NCI-H226 (cell line): Measurements from ENCODE around the gene CTNND2.
"Not testable (repeated sequence)": the region's sequence is repeated elsewhere in the genome, so short reads cannot be mapped to it uniquely, and the experiment has no call there.

Experiments
- DNase-seq: peaks from one replicate; pipeline ENCODE4 v3.0.0-alpha.2; 2015

The CTNND2 gene

DNA sequence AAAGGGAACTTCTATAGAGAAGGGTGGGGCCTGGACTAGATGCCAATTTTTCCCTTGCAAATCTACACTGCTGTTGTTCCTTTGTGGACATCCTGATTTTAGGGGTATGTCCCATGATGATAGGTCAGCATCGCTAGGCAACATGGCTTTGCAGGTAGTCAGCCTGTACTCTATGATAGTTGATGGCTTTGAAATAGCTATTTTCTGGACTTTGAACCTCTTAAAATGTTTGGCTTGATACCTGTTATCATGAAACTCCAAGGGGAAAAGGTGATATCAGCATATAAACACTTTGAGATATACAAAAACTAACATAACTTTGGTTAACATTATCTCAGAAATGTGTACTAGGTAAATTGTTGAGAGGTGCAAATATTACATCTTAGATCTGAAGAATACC lies 533.2 kb downstream of the CTNND2 start:
- DNase-seq = no peak

DNA sequence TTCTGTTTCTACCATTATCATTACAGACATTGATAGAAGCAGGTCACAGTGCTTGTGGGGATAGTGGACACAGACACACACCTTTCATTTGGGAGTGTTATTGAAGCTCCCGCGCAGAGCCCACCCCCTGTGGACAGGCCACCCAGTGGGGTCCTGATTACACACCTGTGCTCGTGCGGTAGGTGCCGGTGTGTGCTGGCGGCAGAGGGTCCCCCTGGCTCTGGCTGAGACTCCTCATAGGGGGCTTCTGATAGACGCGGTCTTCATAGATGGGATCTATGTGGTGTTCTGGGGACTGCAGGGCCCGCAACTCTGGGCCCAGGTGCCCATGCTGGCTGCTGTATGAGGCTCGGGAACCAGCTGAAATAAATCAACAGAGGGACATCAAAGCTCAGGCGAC lies 539.7 kb downstream of the CTNND2 start:
- no peak for DNase-seq

DNA sequence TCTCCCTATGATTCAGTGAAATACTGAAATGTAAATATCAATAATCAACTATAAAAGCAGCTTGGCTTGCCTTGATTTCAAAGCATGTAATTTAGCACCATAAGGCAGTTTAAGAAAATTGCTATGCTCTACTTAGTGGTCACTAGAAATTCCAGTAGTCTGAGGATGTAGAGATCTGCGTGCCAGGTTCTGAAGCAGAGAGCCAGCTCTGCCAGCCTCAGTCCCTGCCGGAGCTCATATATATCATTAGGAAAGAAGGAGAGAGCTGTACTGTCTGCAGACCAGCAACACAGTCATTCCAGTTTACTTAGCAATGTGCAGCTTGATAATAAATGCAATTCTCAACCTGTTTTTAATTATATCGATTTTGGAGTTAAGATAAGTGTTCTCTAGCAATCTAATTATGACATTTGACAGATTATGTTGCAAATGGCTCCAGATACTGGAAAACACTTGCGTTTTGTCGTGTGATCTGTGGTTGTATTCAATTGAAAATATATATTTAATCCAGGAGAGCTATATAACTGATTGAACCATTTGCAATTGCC lies 540.5 kb downstream of the CTNND2 start:
- DNase-seq = no peak

DNA sequence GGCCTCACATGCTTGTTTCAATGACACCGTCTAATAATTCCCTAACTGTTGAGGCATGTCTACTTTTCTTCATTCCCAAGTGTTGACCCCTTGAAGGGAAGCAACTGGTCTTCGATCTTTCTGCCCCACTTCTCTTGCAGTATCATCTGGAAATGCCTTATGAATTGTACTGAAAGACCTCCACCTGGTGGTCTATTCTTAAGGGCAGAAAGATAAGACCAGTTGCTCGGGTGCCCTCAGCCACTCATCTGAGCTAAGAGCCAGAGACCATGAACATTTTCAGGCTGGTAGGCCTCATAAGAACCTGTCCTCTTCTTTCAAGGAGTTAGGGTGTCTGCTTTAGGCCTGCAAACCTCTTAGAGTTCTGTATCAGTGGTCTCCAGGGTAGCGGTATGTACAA lies 542.5 kb downstream of the CTNND2 start:
- no peak for DNase-seq

DNA sequence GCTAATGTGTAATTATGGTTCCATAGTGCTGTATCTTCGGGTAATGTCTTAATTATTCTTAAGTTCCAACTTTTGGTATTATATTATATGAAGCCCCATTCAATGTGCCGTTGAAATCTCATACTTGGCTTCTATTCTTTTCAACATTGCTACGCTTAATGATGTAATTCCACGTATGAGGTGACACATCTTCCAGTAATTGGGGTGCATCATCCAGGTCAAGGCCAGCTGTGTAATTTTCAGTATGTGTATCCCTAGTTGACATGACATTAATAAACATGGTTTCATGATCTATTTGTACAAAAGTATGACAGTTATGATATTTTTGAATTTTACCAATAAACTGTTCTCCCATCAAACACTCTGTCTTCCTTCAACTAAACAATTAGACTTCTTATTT lies 546.3 kb downstream of the CTNND2 start:
- no peak for DNase-seq

DNA sequence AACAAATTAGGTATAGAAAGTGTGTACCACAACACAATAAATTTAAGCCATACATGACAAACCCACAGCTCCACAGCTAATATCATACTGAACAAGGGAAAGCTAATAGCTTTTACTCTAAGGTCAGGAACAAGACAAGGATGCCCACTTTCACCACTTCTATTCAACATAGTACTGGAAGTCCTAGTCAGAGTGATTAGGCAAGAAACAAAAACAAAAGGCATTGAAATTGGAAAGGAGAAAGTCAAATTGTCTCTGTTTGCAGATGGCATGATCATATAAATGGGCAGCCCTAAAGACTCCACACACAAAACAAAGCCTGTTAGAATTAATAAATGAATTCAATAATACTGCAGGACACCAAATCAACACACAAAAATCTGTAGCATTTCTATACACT lies 548.8 kb downstream of the CTNND2 start:
- DNase-seq = no peak

DNA sequence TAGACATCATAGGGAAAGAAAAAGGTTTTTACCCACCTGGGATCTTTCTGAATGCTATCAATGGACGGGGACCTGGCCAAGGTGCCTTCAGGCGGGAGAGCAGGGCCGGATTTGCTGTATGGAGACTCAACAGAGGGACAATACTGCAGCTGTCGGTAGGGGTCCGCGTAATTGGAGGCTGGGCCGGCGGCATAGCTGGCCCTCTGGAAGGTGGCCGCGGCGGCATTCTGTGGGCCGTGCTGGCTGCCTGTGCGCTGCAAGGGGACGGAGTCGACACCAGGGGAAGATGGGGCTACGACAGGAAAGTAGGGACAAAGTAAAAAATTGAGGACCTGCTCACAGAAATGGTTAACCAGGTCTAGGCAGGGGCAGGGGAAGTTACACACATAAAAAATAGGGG lies 557.9 kb downstream of the CTNND2 start:
- no peak for DNase-seq

DNA sequence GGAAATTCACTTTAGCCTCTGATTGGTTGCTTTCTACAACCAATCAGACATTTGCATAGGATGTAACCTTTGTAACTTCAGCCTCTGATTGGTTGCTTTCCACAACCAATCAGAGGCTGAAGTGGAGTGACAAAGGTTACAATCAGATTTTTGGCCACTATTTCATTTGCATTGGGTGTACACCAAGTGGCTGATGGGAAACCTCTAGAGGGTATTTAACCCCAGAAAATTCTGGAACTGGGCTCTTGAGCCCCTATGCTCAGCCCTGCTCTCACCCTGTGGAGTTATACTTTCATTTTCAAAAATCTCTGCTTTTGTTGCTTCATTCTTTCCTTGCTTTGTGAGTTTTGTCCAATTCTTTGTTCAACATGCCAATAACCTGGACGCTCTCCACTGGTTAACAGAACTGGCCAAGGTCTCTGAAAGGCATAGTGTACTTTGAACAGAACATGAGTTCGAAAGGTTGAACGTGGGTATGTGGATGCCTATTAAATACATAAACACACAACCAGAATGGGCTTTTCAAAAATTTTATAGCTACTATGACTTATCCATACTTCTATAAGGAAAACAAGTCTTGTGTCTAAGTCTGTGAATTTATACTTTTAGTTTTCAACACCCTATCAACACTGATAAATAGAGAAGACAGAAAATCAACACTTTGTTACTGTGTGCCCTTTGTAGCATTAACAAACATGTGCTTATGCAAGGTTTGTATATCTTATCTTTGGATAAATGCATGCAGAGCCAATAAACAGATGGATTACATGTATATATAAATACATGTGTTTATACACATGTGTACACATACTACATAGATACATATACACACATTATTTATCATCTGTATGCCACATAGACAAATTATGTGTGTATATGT lies 568.1 kb downstream of the CTNND2 start:
- no peak for DNase-seq

DNA sequence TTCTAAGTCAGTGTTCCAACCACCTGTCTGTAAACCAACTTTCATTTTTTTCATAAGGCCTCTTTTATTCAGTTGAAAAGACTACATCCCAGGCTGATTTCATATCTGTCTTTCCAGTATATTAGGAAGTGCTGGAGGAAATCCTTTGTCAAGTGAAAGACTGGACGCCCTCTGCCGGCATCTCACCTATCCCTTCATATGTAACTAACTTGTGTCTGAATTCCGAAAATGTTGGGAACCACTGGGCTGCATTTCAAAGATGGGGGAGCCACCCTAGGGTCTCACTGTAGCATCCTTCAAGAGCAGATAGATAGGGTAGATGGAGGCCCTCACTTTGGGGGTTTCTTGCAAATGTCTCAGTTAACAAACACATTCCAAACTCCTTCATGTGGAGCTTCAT lies 569.8 kb downstream of the CTNND2 start:
- no peak for DNase-seq

DNA sequence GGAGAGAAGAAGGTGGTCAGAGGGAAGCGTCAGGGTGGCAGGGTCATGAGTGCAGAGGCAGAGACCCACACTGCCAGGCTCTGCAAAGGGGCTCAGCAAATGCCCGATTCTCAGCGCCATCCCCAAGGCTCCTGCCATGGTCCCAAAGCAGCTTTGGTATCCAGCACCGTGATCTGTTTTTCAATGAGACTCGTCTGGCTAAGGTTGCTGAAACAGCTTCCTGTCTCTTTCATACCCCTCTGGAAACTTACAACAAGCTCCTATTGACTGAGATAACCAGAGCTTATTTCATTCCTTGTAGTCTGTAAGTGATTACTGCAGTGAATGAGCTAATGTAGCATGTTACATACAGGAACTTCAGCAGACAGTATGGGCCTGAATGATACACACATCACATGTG lies 574.6 kb downstream of the CTNND2 start:
- no peak for DNase-seq

DNA sequence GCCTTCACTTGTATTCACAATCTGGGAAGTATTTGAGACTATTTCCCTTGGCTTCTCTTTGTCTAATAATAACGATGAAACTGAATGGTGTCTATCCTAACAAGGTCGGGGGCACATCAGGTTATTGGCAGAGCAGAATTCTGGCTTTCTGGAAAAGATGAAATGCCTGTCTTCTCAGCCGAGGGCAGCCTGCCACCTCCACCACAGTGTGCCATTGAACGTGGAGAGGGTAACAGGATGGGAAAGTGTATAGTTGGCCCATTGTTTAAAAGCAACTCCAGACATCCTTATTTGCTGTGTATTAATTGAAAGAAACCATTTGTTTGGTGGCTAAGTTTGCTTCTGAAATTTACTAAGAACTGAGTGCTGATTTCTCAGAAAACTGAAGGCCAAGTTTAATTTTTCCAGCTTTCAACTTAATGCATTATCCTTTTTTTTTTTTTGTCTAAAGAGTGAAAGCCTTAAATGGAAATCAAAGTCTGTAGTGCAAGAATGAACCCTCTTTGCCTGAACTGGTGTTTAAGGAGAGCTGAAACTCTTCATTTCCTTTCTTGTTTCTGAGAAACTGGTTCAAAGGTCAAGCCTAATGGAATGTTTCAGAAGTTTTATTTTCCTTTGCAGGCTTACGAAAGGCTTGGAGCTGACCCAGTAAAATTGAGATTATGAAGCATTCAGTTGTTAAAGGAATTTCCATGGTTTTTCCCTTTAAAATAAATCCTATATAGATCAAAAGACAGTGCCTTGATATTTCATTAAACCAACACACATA lies 579.5 kb downstream of the CTNND2 start:
- DNase-seq = no peak

DNA sequence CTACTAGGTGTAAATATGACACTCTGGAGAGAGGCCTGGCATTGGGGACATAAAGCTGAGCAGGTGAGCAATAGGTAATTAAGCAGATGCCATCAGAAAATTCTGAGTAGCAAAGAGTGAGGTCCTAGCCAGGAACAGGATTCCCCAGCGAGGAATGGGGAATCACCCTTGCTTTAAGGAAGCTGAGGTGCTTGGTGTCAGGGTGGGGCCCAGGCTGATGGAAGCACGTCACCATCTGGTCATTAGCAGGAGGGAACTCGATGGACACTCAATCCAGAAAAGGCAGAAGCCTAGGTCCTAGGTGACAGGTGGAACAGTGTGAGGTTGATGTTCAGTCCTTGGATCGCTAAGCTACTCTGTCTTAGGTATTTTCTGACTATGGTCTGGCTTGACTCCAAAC lies 580.5 kb downstream of the CTNND2 start:
- DNase-seq = no peak

DNA sequence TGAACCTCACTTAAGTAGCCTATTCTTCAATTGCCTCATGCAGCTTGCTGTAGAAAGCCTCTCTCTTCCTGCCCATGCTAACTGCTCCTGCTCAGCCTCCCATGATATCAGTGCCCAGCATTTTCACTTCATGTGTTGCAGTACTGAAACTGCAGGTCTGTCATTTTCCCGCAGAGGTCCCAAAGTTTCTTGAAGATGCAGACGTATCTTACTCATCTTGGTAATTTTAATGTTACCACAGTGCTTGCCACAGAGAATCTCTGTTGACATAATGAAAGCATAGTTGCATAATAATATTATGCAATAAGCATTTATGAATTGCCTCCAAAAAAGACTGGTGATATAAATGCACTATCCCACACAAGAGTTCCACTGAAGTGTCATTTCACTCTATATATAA lies 582.1 kb downstream of the CTNND2 start:
- no peak for DNase-seq

DNA sequence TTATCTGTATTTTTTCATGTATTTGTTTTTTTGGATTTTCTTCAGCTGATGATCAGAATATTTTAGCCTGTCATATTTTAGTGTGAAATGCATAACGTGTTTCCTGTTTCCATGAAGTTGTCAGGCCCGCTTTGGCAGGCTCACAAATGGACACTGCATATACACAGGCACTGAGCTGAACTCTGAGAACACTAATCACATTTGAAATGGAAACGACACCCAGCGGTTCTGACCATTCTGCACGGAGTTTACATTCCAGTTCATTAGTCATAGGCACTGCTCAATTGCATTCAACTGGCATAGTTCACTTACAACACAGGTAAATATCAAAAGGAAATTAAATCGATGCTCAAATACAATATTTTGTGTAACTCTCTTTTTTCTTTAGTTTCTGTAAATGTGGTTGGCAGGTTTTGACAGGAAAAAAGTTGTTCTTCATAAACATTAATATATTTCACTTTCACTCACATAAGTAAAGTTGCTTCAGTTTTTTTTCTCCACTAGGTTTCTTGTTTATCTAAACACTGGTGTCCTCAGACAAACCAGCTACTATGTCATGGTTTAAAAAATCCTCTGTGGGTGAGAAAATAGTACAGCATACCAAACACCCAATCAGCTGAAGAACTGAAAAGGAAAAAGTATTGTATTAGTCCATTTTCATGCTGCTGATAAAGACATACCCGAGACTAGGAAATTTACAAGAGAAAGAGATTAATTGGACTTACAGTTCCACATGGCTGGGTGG lies 584.2 kb downstream of the CTNND2 start:
- no peak for DNase-seq

DNA sequence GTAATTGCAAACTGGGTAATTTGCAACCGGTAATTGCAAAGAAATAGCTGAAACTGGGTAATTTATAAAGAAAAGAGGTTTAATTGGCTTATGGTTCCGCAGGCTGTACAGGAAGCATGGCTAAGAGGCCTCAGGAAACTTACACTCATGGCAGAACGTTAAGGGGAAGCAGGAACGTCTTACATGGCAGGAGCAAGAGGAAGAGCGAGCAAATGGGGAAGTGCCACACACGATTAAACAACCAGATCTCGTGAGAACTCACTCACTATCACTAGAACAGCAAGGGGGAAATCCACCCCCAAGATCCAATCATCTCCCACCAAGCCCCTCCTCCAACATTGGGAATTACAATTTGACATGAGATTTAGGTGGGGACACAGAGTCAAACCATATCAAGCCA lies 590.6 kb downstream of the CTNND2 start:
- DNase-seq = not testable (repeated sequence)

DNA sequence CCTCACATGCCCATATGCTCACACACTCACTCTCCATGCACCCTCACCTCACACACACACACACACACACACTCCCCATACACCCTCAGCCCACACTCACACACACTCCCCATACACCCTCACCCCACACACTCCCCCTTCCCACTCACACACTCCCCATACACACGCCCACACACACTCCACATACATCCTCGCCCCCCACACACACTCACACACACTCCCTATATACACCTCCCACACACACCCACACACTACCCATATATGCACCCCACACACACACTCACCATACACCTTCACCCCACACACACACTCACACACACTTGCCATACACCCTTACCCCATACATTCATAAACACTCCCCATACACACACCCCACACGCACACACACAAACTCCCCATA lies 592.5 kb downstream of the CTNND2 start:
- DNase-seq = no peak

DNA sequence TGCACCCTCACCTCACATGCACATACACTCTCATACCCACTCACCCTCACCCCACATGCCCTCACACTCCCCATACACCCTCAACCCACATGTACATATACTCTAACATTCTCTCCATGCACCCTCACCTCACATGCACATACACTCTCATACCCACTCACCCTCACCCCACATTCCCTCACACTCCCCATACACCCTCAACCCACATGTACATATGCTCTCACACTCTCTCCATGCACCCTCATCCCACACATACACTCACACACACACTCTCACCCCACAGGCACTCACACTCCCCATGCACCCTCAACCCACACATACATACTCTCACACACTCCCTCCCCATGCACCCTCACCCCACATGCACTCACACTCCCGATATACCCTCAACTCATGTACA lies 593.0 kb downstream of the CTNND2 start:
- DNase-seq = no peak

DNA sequence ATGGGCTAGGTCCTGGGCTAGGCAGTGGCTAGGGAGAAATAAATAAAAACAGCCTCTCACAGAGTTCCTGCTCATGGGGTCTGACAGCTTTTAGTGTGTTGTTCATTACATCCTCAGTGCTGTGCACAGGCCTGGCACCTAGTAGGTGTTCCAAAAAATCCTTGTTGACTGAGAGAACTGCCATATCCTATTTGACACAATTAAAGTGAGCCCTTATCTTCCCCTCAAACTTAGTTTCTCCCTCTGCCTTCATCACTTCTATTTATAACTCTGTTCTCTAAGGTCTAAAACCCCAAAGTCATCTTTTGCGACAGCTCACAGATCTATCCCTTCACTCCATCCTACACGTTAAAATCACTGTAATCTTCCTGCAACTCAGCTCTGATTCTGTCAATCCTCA lies 594.1 kb downstream of the CTNND2 start:
- no peak for DNase-seq

DNA sequence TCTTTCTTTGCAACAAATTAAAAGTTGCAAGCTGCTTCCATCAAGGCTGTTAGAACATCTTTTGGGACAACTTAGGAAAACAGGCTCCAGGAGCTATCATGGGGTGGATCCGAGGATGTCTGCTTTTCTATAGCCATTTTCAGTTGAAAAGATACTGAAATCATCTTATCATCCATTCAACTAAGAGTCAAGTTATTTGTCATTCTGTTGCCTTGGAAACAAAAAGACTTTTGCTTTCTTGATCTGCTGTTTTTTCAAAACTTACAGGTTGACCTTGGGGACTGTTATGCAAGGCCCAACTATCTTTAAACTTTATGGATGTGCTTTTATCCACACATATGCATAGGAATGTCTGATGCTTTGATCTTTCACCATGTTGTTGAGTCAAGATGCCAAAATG lies 597.9 kb downstream of the CTNND2 start:
- no peak for DNase-seq

DNA sequence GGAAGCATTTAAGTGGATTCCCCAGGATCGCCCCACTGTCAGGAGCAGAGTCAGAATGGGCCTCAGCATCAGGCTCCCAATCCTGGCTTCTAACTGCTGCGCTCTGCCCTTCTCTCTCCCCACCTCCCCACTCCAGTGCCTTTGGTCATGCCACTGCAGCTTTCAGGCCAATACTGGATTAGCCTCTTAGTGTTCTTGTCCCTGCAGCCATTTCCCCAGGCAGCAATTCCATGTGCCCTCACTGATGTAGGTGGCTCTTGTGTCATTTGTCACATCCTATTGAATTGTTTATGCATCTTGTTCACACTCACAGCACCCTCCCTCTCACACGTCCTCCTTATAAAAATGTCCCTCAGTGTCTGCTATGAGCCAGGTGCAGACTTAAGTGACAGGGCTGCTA lies 599.0 kb downstream of the CTNND2 start:
- no peak for DNase-seq

DNA sequence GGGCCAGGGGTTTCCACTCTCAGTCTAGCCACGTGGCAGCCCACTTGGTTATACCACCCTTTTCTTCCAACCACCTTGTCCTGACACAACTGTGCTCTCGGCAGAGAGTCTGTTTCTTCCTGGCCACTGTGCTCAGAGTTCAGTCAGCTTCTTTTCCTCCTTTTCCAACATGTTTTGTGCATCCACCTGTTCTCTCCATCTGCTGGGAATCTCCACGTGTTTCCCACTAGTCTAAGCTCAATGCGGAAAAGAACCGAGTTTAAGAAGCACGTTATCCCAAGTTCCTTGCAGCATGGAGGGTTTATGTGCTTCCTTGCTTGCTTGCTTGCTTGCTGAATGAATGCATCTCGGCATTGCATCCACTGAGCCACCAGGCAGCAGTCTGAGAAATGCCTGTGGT lies 599.6 kb downstream of the CTNND2 start:
- no peak for DNase-seq

DNA sequence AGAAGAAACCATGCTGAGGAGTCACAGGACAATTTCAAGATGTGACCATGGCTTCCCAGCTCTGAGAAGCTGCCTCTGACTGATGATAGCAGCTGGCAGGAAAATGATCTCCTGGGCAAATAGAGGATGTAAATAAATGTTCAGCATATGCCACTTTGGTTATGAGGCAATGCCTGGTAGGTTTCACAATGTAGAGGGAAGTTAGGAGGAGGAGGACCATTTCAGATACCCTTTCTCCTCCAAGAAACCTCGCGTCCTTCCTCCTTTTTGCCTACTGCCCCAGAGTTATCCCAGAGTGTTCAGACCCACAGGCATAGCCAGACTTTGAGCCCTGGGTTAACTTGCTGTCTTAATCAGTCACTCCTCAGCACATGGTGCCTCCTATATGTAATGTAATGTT lies 601.6 kb downstream of the CTNND2 start:
- DNase-seq = no peak

DNA sequence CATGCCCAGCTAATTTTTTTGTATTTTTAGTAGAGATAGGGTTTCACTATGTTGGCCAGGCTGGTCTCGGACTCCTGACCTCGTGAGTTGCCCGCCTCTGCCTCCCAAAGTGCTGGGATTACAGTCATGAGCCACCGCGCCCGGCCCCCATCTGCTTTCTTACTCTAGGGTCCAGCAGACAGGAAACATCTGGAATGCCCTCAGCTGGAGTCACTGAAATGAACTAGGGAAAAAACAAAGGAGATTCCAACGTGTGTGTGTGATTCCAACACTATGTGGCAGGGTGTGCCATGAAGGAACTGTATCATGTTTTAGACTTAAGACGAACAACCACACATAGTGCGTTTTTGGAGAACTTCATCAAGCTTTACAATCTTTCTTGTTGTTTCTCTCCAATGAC lies 603.1 kb downstream of the CTNND2 start:
- DNase-seq = no peak
